RWPE1 (cell line): ENCODE data around the gene LRRC26.

ENCODE experiments used
- CTCF ChIA-PET: fragments of 350-600 bp; sonication (Branson Sonifier 250); formaldehyde crosslinking; extraction: SDS; loops from one replicate; lab custom pipeline; 2021; lab: Yijun Ruan, JAX
- POLR2A ChIA-PET: fragments of 400-600 bp; formaldehyde crosslinking; extraction: SDS; loops from one replicate; lab custom pipeline; 2020; ENCODE audit warnings: antibody characterized with exemption; ENCODE audit not compliant: low non-redundant PET; lab: Yijun Ruan, JAX
- DNase-seq: peaks from one replicate; pipeline ENCODE4 v3.0.0; 2012; ENCODE audit warnings: low spot score
- H3K27ac ChIP-seq: fragments of 450-650 bp; 2 replicates; pipeline ENCODE4 v1.5.1; 2017
- TF ChIP-seq, protein P1 (sequence below): fragments of 450-650 bp; conservative IDR thresholded peaks from 2 replicates; pipeline ENCODE4 v1.5.1; 2017; ENCODE audit warnings: low read depth, mild to moderate bottlenecking

The LRRC26 gene

DNA sequence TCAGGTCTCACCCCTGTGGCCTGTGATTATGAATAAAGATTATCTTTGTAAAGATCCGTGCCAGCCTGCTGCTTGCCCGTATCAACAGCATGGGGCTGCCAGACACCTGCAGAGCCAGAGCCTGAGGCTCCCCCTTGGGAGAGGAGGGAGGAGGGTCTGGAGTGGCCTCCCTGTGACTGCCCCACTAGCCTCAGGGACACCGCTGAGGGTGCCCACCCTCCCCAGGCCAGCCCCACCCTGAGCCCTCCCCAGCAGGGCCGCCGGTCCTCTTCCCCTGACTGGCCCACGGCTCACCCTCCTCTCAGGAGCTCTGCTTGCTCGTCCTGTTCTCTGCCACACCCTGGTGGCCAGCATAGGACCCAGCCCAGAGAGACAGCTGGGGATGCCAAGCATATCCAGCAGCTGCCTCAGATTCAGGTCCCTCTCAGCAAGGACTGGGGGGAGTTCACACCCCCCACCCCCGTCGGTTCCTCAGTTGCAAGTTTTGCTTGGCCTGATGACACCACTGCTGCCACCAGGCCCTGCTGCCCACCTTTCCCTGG is 20.5 kb upstream of the LRRC26 start:
- no peak for DNase-seq
- TF ChIP-seq, protein P1, sequence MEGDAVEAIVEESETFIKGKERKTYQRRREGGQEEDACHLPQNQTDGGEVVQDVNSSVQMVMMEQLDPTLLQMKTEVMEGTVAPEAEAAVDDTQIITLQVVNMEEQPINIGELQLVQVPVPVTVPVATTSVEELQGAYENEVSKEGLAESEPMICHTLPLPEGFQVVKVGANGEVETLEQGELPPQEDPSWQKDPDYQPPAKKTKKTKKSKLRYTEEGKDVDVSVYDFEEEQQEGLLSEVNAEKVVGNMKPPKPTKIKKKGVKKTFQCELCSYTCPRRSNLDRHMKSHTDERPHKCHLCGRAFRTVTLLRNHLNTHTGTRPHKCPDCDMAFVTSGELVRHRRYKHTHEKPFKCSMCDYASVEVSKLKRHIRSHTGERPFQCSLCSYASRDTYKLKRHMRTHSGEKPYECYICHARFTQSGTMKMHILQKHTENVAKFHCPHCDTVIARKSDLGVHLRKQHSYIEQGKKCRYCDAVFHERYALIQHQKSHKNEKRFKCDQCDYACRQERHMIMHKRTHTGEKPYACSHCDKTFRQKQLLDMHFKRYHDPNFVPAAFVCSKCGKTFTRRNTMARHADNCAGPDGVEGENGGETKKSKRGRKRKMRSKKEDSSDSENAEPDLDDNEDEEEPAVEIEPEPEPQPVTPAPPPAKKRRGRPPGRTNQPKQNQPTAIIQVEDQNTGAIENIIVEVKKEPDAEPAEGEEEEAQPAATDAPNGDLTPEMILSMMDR: no peak
- peak overlapping the region; percentile 99 for H3K27ac ChIP-seq
- POLR2A ChIA-PET: no interaction called here
- CTCF ChIA-PET: interaction anchor here (0.6 to 4.5 kb wide), 10 partner anchors 8 to 251 kb away, joined by 3 to 37 read pairs (median 6); partner anchors contain the start of gene RNF224

DNA sequence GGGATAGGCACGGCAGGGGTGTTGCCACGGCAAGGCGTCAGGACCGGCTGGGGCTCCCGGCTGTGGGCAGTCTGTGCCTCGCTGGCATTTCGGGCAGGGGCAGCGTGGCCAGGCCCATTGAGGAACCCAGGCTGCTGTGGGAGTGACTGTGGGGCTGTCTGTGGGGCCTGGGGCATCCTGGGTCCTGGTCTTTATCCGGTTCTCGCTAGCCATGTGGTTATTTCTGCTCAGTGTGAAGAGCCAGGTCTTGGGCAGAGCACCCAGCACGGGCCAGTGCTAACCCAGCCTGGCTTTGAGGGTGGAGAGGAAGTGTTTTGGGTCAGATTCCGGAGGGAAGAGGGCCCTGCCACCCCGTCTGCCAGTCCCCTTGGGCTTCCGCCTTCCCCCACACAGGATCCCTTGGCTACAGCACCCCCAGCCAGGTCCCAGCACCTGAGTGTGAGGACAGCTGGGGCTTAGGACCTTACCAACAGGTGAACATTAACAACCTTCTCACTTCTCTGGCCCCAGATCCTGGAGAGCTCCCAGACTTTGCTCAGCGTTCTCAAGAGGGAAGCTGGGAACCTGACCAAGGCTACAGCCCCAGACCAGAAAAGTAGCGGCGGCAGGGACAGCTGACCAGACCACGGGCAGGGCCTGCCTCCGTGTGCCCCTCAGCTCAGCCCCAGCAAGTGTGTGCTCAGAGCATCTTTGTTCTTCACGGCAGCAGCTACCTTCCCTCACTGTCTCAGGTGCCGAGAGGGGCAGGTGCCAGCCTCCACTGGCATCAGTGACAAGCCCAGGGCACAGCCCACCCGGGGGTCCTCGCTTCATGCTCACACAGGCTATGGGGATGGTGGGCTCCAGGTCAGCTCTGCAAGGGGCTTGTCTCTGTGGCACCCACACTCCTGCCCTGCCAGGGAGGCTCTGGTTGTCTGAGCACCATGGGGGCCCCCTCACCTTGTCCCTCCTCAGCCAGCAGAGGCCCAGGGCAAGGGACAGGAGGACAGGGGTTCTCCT is 19.7 kb upstream of the LRRC26 start:
- ChIA-PET POLR2A (interaction anchor here (0.6 to 2.5 kb wide), 16 partner anchors 9 to 122 kb away, joined by 3 to 17 read pairs (median 4); partner anchors contain the start of genes CYSRT1, LRRC26, MAN1B1 and NELFB), CTCF (interaction anchor here (0.6 to 4.5 kb wide), 14 partner anchors 9 to 333 kb away, joined by 3 to 37 read pairs (median 4); partner anchors contain the start of genes CYSRT1 and RNF224)
- TF ChIP-seq, protein P1: no peak
- DNase-seq: no peak
- H3K27ac ChIP-seq: peak overlapping the region; percentile 99

DNA sequence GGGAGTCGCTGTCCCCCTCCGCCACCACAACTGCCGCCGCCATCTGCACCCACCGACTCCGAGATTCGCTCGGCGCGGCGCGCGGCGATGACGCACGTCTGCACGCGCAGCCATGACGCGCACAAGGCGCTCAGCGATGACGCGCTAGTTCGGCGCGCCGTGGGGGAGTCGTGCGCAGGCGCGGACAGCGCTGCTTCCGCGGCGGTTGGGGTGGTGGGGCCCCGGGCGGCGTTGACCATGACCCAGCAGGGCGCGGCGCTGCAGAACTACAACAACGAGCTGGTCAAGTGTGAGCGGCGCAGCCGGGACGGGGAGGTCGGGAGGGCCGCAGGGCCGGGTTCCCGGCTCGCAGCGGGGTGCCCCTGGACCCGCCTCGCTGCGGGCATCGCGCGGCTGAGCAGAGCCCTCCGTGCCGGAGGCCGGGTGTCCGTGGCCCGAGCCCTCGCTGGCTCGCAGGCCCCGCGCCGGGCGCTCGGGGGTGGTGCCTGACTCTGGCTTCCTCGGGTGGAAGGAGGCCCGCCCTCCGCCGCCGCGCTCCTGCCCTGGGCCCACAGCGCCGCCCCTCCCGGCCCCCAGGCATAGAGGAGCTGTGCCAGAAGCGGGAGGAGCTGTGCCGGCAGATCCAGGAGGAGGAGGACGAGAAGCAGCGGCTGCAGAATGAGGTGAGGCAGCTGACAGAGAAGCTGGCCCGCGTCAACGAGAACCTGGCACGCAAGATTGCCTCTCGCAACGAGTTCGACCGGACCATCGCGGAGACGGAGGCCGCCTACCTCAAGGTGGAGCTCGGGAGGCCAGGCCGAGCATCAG is 18.8 kb upstream of the LRRC26 start, which contains the start of the genes ANAPC2 and SSNA1:
ANAPC2 (minus strand) TSS at position 71 of the 807 bp plus-strand sequence; CDS start at position 43, 28 bp downstream.
SSNA1 (plus strand) TSS at position 187 of the 807 bp plus-strand sequence; CDS start at position 238, 51 bp downstream.
- DNase-seq: peak; percentile 98
- TF ChIP-seq, protein P1: peak; percentile 57
- CTCF ChIA-PET: interaction anchor here (0.6 to 4.5 kb wide), 15 partner anchors 10 to 334 kb away, joined by 3 to 37 read pairs (median 5); partner anchors contain the start of genes CYSRT1 and RNF224
- POLR2A ChIA-PET: interaction anchor here (0.6 to 2.5 kb wide), 17 partner anchors 10 to 121 kb away, joined by 3 to 17 read pairs (median 4); partner anchors contain the start of genes CYSRT1, LRRC26, MAN1B1 and NELFB
- peak within 1 kb of the TSS; percentile 99 for H3K27ac ChIP-seq

- peak overlapping the region; percentile 99 for H3K27ac ChIP-seq
- ChIA-PET POLR2A (interaction anchor here (1.1 to 2.5 kb wide), 7 partner anchors 11 to 54 kb away, joined by 4 to 17 read pairs (median 5); partner anchors contain the start of genes CYSRT1 and RNF224), CTCF (interaction anchor here (0.9 to 4.5 kb wide), 5 partner anchors 11 to 60 kb away, joined by 4 to 37 read pairs (median 9); partner anchors contain the start of gene RNF224)
- TF ChIP-seq, protein P1: no peak
- DNase-seq: no peak
Measured at GRCh38 chr9:137188086-137188489, 18.2 kb upstream of the LRRC26 start.

- peak overlapping the region; percentile 99 for H3K27ac ChIP-seq
Measured at GRCh38 chr9:137187386-137187785, 17.5 kb upstream of the LRRC26 start.

More at GRCh38 chr9:137187386-137187785, 17.5 kb upstream of the LRRC26 start:
- CTCF ChIA-PET: interaction anchor here (0.7 to 4.5 kb wide), 4 partner anchors 11 to 60 kb away, joined by 3 to 37 read pairs (median 6); partner anchors contain the start of gene RNF224
- TF ChIP-seq, protein P1: no peak
- POLR2A ChIA-PET: interaction anchor here (1.8 to 2.5 kb wide), 3 partner anchors 19 to 55 kb away, joined by 5 to 16 read pairs (median 6); partner anchors contain the start of gene RNF224
- no peak for DNase-seq
